ENCODE results near the gene FUT6.

DNA sequence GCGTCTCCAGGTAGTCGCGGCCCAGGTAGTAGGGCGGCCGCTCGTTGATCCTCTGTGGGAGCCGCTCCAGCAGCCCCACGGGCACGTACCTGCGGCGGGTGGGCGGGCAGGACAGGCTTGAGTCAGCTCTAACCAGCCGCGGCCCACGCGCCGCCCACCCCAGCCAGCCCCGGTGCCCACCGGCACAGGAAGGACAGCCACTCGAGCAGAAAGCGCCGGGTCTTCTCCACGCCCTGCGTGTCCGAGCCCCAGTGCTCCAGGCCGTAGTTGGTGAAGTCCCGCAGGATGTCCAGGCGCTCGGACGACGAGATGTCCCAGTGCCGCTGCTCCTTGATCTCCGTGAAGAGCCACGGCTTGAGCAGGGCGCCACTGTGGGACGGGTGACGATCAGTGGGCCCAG lies 54.1 kb downstream of the FUT6 start:
- no peak for TF ChIP-seq GATA1 (IDR thresholded peaks at IDR 0.05; ENCODE audit: low read depth, low read length)
- TF ChIP-seq POLR2A (IDR thresholded peaks at IDR 0.05; ENCODE audit: low read length): no peak
